H9 (cell line): Measurements from ENCODE around the gene NOBOX. TPM values are rescaled to one million over a fixed set of nuclear protein-coding genes. Genes with fewer than 3 reads are reported as not detected.

ENCODE experiments used
- DNase-seq: peaks from one replicate; pipeline ENCODE4 v3.0.0-alpha.2; 2017
- H2AFZ ChIP-seq: one replicate; pipeline ENCODE4 v1.6.1; 2013; ENCODE audit warnings: mild to moderate bottlenecking, low read length, control low read depth, moderate library complexity
- H2AK5ac ChIP-seq: 2 replicates; pipeline ENCODE4 v1.6.1; 2013; ENCODE audit warnings: low read length, control low read depth, mixed read lengths; ENCODE audit not compliant: insufficient read length
- H2BK120ac ChIP-seq: one replicate; pipeline ENCODE4 v1.6.1; 2013; ENCODE audit warnings: low read depth, mild to moderate bottlenecking, low read length, control low read depth, inconsistent platforms; ENCODE audit not compliant: poor library complexity, severe bottlenecking
- H2BK12ac ChIP-seq: 2 replicates; pipeline ENCODE4 v1.6.1; 2013; ENCODE audit warnings: low read length, control low read depth, mixed read lengths, low read depth; ENCODE audit not compliant: insufficient read length
- H2BK15ac ChIP-seq: 2 replicates; pipeline ENCODE4 v1.6.1; 2013; ENCODE audit warnings: low read depth, low read length, control low read depth
- H2BK20ac ChIP-seq: one replicate; pipeline ENCODE4 v1.6.1; 2013; ENCODE audit warnings: low read depth, mild to moderate bottlenecking, low read length, control low read depth, inconsistent platforms; ENCODE audit not compliant: poor library complexity, severe bottlenecking
- H2BK5ac ChIP-seq: 2 replicates; pipeline ENCODE4 v1.6.1; 2013; ENCODE audit warnings: low read length, control low read depth, mixed read lengths; ENCODE audit not compliant: insufficient read length
- H3K14ac ChIP-seq: 2 replicates; pipeline ENCODE4 v1.6.1; 2013; ENCODE audit warnings: low read length, control low read depth; ENCODE audit not compliant: insufficient read depth
- H3K18ac ChIP-seq: 2 replicates; pipeline ENCODE4 v1.6.1; 2013; ENCODE audit warnings: low read depth, mild to moderate bottlenecking, mixed read lengths, low read length, control low read depth; ENCODE audit not compliant: insufficient read length
- H3K23ac ChIP-seq: 2 replicates; pipeline ENCODE4 v1.6.1; 2013; ENCODE audit warnings: low read length, control low read depth, mixed read lengths, low read depth; ENCODE audit not compliant: insufficient read length
- H3K23me2 ChIP-seq: 2 replicates; pipeline ENCODE4 v1.6.1; 2013; ENCODE audit warnings: low read depth, mild to moderate bottlenecking, mixed read lengths, low read length, control low read depth; ENCODE audit not compliant: insufficient read length, poor library complexity, severe bottlenecking
- H3K27ac ChIP-seq: 2 replicates; pipeline ENCODE4 v1.5.1; 2013; ENCODE audit warnings: low read length, control low read depth, mixed read lengths, low read depth; ENCODE audit not compliant: insufficient read length
- H3K27me3 ChIP-seq: 2 replicates; pipeline ENCODE4 v1.6.1; 2013; ENCODE audit warnings: low read length, control low read depth, inconsistent platforms; ENCODE audit not compliant: insufficient read depth
- H3K4ac ChIP-seq: 2 replicates; pipeline ENCODE4 v1.6.1; 2013; ENCODE audit warnings: low read depth, mild to moderate bottlenecking, control low read depth, inconsistent platforms, low read length, moderate library complexity
- H3K4me1 ChIP-seq: 2 replicates; pipeline ENCODE4 v1.6.1; 2013; ENCODE audit warnings: low read length, control low read depth, inconsistent platforms; ENCODE audit not compliant: insufficient read depth
- H3K4me2 ChIP-seq: 2 replicates; pipeline ENCODE4 v1.6.1; 2013; ENCODE audit warnings: low read length, control low read depth, mixed read lengths; ENCODE audit not compliant: insufficient read length, insufficient read depth
- H3K56ac ChIP-seq: 2 replicates; pipeline ENCODE4 v1.6.1; 2013; ENCODE audit warnings: low read depth, mild to moderate bottlenecking, mixed read lengths, low read length, control low read depth; ENCODE audit not compliant: insufficient read length
- H3K79me1 ChIP-seq: 2 replicates; pipeline ENCODE4 v1.6.1; 2013; ENCODE audit warnings: low read depth, mild to moderate bottlenecking, moderate library complexity, low read length, control low read depth, inconsistent platforms; ENCODE audit not compliant: insufficient read depth, poor library complexity, severe bottlenecking
- H3K79me2 ChIP-seq: 2 replicates; pipeline ENCODE4 v1.6.1; 2013; ENCODE audit warnings: low read length, control low read depth, inconsistent platforms; ENCODE audit not compliant: insufficient read depth
- H3K9ac ChIP-seq: 2 replicates; pipeline ENCODE4 v1.6.1; 2013; ENCODE audit warnings: low read length, control low read depth, mixed read lengths; ENCODE audit not compliant: insufficient read length; ENCODE audit errors: extremely low read depth
- H3K9me3 ChIP-seq: one replicate; pipeline ENCODE4 v1.6.1; 2013; ENCODE audit warnings: low read depth, low read length, inconsistent platforms; ENCODE audit not compliant: control insufficient read depth
- H3T11ph ChIP-seq: one replicate; pipeline ENCODE4 v1.6.1; 2013; ENCODE audit warnings: mild to moderate bottlenecking, low read length, control low read depth, inconsistent platforms
- H4K20me1 ChIP-seq: one replicate; pipeline ENCODE4 v1.6.1; 2013; ENCODE audit not compliant: control insufficient read depth, insufficient read length, insufficient read depth
- H4K5ac ChIP-seq: 2 replicates; pipeline ENCODE4 v1.6.1; 2013; ENCODE audit warnings: low read depth, mild to moderate bottlenecking, mixed read lengths, low read length, control low read depth; ENCODE audit not compliant: insufficient read length
- H4K8ac ChIP-seq: replicated peaks from 2 replicates; pipeline ENCODE4 v1.6.1; 2013; ENCODE audit warnings: low read length, control low read depth, mixed read lengths, low read depth; ENCODE audit not compliant: insufficient read length
- H4K91ac ChIP-seq: 2 replicates; pipeline ENCODE4 v1.6.1; 2013; ENCODE audit warnings: low read depth, mild to moderate bottlenecking, moderate library complexity, mixed read lengths, low read length, control low read depth; ENCODE audit not compliant: insufficient read length
- H3K27ac Mint-ChIP-seq, 3 experiments: 2 replicates in 2 of 3; 3 replicates in 1 of 3; pipeline ENCODE4 v1.8.0; 2020 to 2021; ENCODE audit warnings: mixed read lengths in 3 of 3, mild to moderate bottlenecking in 1 of 3, moderate library complexity in 1 of 3
- H3K27me3 Mint-ChIP-seq: 2 replicates; pipeline ENCODE4 v1.8.0; 2021; ENCODE audit warnings: low read depth, mild to moderate bottlenecking, moderate library complexity, mixed read lengths
- H3K36me3 Mint-ChIP-seq, 3 experiments: 2 replicates in 2 of 3; 3 replicates in 1 of 3; pipeline ENCODE4 v1.8.0; 2020 to 2021; ENCODE audit warnings: low read depth in 3 of 3, mixed read lengths in 3 of 3; ENCODE audit not compliant: insufficient read depth in 1 of 3
- H3K4me1 Mint-ChIP-seq, 2 experiments: 2 replicates each; pipeline ENCODE4 v1.8.0; 2020; ENCODE audit warnings: mixed read lengths in 2 of 2
- H3K4me3 Mint-ChIP-seq, 2 experiments: 2 replicates in 1 of 2; 3 replicates in 1 of 2; pipeline ENCODE4 v1.8.0; 2020 to 2021; ENCODE audit warnings: mild to moderate bottlenecking in 2 of 2, mixed read lengths in 2 of 2, moderate library complexity in 1 of 2
- H3K9me3 Mint-ChIP-seq, 2 experiments: 2 replicates in 1 of 2; 3 replicates in 1 of 2; pipeline ENCODE4 v1.8.0; 2020; ENCODE audit warnings: mild to moderate bottlenecking in 2 of 2, mixed read lengths in 2 of 2, moderate library complexity in 1 of 2
- WGBS: extraction: QIAGEN DNeasy Blood & Tissue Kit; methylation state at CpG from one replicate; pipeline ENCODE4 v1.1.7; 2013; ENCODE audit warnings: missing lambda C conversion rate, low lambda C conversion rate, mixed read lengths; ENCODE audit not compliant: insufficient read length; ENCODE audit errors: extremely low coverage; 5-methylcytosine and 5-hydroxymethylcytosine counted together
- total RNA-seq: library from RNA; stranded (reverse); gene quantifications from 2 replicates; pipeline ENCODE4 v1.2.1, GENCODE V29; 2021
- TF ChIP-seq, protein P1 (sequence below): fragments of 200-600 bp; sonication (generic); conservative IDR thresholded peaks from 3 replicates; pipeline ENCODE4 v1.8.0; 2021; ENCODE audit warnings: antibody characterized with exemption, mild to moderate bottlenecking

Gene NOBOX
- total RNA-seq, 1 experiment from 2014 or later = not detected

GRCh38 chr7:144384071-144384470 is 19.4 kb downstream of the NOBOX start:
- Histone ChIP-seq H3K27ac (no peak overlapping the region), H2BK20ac (no peak overlapping the region)

More at GRCh38 chr7:144384071-144384470, 19.4 kb downstream of the NOBOX start:
- H3K56ac ChIP-seq = no peak overlapping the region
- Mint-ChIP-seq H3K4me1 (peaks cover 16 to 21% of the 10 kb centered on the region in 2 experiments), H3K27me3 (no peaks in the 10 kb centered on the region), H3K27ac (peak overlapping the region in 2 of 3 experiments; percentile 4 to 59; a peak in 3 of 7 replicates), H3K4me3 (no peak overlapping the region), H3K36me3 (peaks cover 0 to 21% (median 12%) of the 10 kb centered on the region in 3 experiments; a peak in 6 of 7 replicates), H3K9me3 (no peaks in the 10 kb centered on the region)
- no peaks in the 10 kb centered on the region for H3K9me3 ChIP-seq
- H4K8ac ChIP-seq = no peak overlapping the region
- WGBS = no CpG with 5 or more reads among the region's 4 CpGs
- TF ChIP-seq, protein P1, sequence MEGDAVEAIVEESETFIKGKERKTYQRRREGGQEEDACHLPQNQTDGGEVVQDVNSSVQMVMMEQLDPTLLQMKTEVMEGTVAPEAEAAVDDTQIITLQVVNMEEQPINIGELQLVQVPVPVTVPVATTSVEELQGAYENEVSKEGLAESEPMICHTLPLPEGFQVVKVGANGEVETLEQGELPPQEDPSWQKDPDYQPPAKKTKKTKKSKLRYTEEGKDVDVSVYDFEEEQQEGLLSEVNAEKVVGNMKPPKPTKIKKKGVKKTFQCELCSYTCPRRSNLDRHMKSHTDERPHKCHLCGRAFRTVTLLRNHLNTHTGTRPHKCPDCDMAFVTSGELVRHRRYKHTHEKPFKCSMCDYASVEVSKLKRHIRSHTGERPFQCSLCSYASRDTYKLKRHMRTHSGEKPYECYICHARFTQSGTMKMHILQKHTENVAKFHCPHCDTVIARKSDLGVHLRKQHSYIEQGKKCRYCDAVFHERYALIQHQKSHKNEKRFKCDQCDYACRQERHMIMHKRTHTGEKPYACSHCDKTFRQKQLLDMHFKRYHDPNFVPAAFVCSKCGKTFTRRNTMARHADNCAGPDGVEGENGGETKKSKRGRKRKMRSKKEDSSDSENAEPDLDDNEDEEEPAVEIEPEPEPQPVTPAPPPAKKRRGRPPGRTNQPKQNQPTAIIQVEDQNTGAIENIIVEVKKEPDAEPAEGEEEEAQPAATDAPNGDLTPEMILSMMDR = no peak
- no peaks in the 10 kb centered on the region for H4K20me1 ChIP-seq
- H2BK15ac ChIP-seq = no peak overlapping the region
- H3T11ph ChIP-seq = no peak overlapping the region
- no peaks in the 10 kb centered on the region for H3K79me1 ChIP-seq
- H4K5ac ChIP-seq = no peak overlapping the region
- no peak overlapping the region for H3K23ac ChIP-seq
- H3K27me3 ChIP-seq = no peaks in the 10 kb centered on the region
- no peak overlapping the region for H2BK12ac ChIP-seq
- no peak overlapping the region for H2BK120ac ChIP-seq
- H2AFZ ChIP-seq = no peak overlapping the region
- no peak overlapping the region for H3K14ac ChIP-seq
- no peak overlapping the region for H4K91ac ChIP-seq
- H3K4me1 ChIP-seq = peaks cover 8% of the 10 kb centered on the region; the same call in 1 of the 2 replicates
- H3K9ac ChIP-seq = no peak overlapping the region
- no peak overlapping the region for H3K18ac ChIP-seq
- no peak overlapping the region for H3K4me2 ChIP-seq
- no peaks in the 10 kb centered on the region for H3K79me2 ChIP-seq
- no peak overlapping the region for H3K4ac ChIP-seq
- no peak overlapping the region for H2AK5ac ChIP-seq
- no peaks in the 10 kb centered on the region for H3K23me2 ChIP-seq
- DNase-seq = peak; percentile 20
- no peak overlapping the region for H2BK5ac ChIP-seq
